ENCODE measurements around the gene UCKL1.

UCKL1 gene

DNA sequence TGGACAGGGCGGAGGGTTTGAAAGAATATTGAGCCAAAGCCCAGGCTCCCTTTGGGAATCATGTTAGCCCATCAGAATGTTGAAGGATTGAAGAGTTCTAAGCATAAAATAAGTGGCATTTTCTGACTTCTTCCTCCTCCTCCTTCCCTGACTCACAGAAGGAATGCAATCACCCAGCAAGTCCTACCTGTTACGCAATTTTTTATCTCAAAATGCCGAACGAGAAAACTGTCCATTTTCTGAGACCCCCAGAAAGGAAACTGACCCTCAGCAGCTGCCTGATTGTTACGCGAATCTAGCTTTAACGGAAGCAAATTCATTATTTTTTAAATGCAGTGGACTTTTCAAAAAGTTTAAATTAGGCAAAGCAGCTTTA is 66.0 kb downstream of the UCKL1 start:
- DNase-seq (ENCODE audit: low spot score), result no peak
